ENCODE data around the gene KRT84.

DNA sequence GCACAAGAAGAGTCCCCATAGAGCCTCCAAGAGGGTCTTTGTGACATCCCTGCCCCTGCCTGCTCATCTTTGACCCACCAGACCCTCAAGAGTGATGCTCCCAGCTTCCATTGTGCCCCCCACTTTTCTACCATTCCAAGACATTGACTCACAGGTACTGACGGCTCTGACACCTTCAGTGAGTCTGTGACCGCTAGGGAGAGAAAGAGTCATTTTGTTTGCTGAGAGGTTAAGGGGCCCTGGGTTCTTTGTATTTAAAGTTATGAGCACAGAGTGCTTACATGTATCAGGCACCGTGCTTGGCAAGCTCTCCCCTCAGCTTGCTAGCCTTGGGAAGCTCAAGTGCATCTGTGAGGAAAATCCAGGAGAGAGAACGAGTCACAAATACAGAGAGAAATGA is 27.8 kb upstream of the KRT84 start:
- no peak for TF ChIP-seq POLR2A (IDR thresholded peaks at IDR 0.05; ENCODE audit: low read depth, low read length)
- TF ChIP-seq POLR2AphosphoS5 (IDR thresholded peaks at IDR 0.05; ENCODE audit: low read depth, low read length) = no peak
